Natural killer cell (primary cell): ENCODE results near the gene RXRA. TPM values are rescaled to one million over a fixed set of nuclear protein-coding genes. Genes with fewer than 3 reads are reported as not detected.

Source experiments
- ATAC-seq, 3 donors: fragments of 150-1000 bp in 2 of 3; fragments of 200-7000 bp in 1 of 3; cut with Tn5 transposase; 1 replicate in 1 of 3; 2 replicates in 2 of 3; pipeline ENCODE4 v1.10.0; 2021; ENCODE audit warnings: mild to moderate bottlenecking in 2 of 3, moderate library complexity in 2 of 3
- DNase-seq, 2 donors: peaks; one replicate each; pipeline versions ENCODE4 v3.0.0 to v3.0.0-alpha.2; 2013 to 2021; ENCODE audit warnings: mixed read lengths in 1 of 2
- H3K27ac ChIP-seq: one replicate; pipeline ENCODE4 v1.5.1; 2013; ENCODE audit warnings: mild to moderate bottlenecking, low read length
- H3K27me3 ChIP-seq: one replicate; pipeline ENCODE4 v1.6.1; 2013; ENCODE audit warnings: low read length; ENCODE audit not compliant: control insufficient read depth, insufficient read depth
- H3K36me3 ChIP-seq: one replicate; pipeline ENCODE4 v1.6.1; 2013; ENCODE audit warnings: low read length; ENCODE audit not compliant: control insufficient read depth, insufficient read depth
- H3K4me1 ChIP-seq: one replicate; pipeline ENCODE4 v1.6.1; 2013; ENCODE audit warnings: low read length; ENCODE audit not compliant: control insufficient read depth, insufficient read depth
- H3K4me3 ChIP-seq: one replicate; pipeline ENCODE4 v1.5.1; 2013; ENCODE audit warnings: low read length
- H3K9me3 ChIP-seq: one replicate; pipeline ENCODE4 v1.6.1; 2013; ENCODE audit warnings: low read length; ENCODE audit not compliant: control insufficient read depth, insufficient read depth
- H3K27ac Mint-ChIP-seq, 2 donors: one replicate each; pipeline ENCODE4 v1.8.0; 2022; ENCODE audit warnings: mild to moderate bottlenecking in 2 of 2, mixed read lengths in 2 of 2, moderate library complexity in 1 of 2
- H3K27me3 Mint-ChIP-seq, 2 donors: one replicate each; pipeline ENCODE4 v1.8.0; 2022; ENCODE audit warnings: low read depth in 2 of 2, mixed read lengths in 2 of 2
- H3K36me3 Mint-ChIP-seq: one replicate; pipeline ENCODE4 v1.8.0; 2022; ENCODE audit warnings: mixed read lengths
- H3K4me1 Mint-ChIP-seq, 2 donors: one replicate each; pipeline ENCODE4 v1.8.0; 2022; ENCODE audit warnings: mixed read lengths in 2 of 2
- H3K4me3 Mint-ChIP-seq: one replicate; pipeline ENCODE4 v1.8.0; 2022; ENCODE audit warnings: mild to moderate bottlenecking, moderate library complexity, mixed read lengths
- H3K9me3 Mint-ChIP-seq, 2 donors: one replicate each; pipeline ENCODE4 v1.8.0; 2022; ENCODE audit warnings: mixed read lengths in 2 of 2
- WGBS: methylation state at CpG from one replicate; pipeline ENCODE4 v1.1.7; 2013; ENCODE audit warnings: missing lambda C conversion rate; ENCODE audit not compliant: insufficient coverage; 5-methylcytosine and 5-hydroxymethylcytosine counted together
- intact Hi-C: fragments of 100-400 bp; cut with micrococcal nuclease; formaldehyde crosslinking; loops from one replicate; pipeline ENCODE4 v1.14.2; 2022
- total RNA-seq, 4 donors: library from RNA; stranded (reverse); fragments of 120-200 nt in 1 of 4; gene quantifications; one replicate each; pipeline versions ENCODE4 v1.2.3 to v1.2.4, GENCODE V29; 2013 to 2022
- TF ChIP-seq, protein P1 (sequence below): fragments of 200-600 bp; IDR thresholded peaks from one replicate; pipeline ENCODE4 v1.8.0; 2022; ENCODE audit warnings: antibody characterized with exemption

The RXRA gene
- total RNA-seq, 3 donors from 2014 or later (not counting 1 experiment from before 2014, with no cell fraction given) = 30.9 to 64.1 (median 42.2) TPM

DNA sequence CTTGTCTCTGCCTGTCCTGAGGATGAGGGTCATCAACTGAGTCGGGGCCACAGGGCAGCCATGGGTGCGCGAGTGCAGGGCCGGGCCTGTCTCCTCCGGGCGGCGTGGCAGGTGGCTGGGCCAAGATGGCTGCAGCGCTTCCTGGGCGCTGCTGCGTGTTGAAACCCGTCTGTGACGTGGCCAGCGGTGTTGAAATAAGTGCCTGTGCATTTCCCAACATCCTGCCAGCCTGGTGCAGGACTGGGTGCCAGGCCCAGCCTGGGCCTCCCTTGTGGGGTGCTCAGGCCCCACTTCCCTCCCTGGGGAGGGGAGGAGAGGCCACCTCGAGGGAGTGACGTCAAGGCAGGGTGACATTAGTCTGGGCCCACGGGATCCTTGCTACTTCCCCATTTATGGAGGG, 45.5 kb downstream of the RXRA start:
- no peaks in the 10 kb centered on the region for H3K27me3 Mint-ChIP-seq
- peak in 1 of 3 donors; percentile 54 for ATAC-seq
- no peak overlapping the region for H3K4me3 Mint-ChIP-seq
- Histone ChIP-seq H3K27ac (peak overlapping the region; percentile 67), H3K4me3 (no peak overlapping the region), H3K27me3 (no peaks in the 10 kb centered on the region), H3K36me3 (no peaks in the 10 kb centered on the region), H3K9me3 (no peaks in the 10 kb centered on the region), H3K4me1 (peaks cover 53% of the 10 kb centered on the region)
- TF ChIP-seq, protein P1, sequence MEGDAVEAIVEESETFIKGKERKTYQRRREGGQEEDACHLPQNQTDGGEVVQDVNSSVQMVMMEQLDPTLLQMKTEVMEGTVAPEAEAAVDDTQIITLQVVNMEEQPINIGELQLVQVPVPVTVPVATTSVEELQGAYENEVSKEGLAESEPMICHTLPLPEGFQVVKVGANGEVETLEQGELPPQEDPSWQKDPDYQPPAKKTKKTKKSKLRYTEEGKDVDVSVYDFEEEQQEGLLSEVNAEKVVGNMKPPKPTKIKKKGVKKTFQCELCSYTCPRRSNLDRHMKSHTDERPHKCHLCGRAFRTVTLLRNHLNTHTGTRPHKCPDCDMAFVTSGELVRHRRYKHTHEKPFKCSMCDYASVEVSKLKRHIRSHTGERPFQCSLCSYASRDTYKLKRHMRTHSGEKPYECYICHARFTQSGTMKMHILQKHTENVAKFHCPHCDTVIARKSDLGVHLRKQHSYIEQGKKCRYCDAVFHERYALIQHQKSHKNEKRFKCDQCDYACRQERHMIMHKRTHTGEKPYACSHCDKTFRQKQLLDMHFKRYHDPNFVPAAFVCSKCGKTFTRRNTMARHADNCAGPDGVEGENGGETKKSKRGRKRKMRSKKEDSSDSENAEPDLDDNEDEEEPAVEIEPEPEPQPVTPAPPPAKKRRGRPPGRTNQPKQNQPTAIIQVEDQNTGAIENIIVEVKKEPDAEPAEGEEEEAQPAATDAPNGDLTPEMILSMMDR = no peak
- H3K27ac Mint-ChIP-seq = peak overlapping the region in 1 of 2 donors; percentile 80
- WGBS = 83% methylated on average over 16 of the region's 16 CpGs
- intact Hi-C loops = no loop called here
- H3K36me3 Mint-ChIP-seq = no peaks in the 10 kb centered on the region
- H3K9me3 Mint-ChIP-seq = no peaks in the 10 kb centered on the region
- H3K4me1 Mint-ChIP-seq = peaks cover 18 to 43% of the 10 kb centered on the region in 2 donors
- DNase-seq = no peak

DNA sequence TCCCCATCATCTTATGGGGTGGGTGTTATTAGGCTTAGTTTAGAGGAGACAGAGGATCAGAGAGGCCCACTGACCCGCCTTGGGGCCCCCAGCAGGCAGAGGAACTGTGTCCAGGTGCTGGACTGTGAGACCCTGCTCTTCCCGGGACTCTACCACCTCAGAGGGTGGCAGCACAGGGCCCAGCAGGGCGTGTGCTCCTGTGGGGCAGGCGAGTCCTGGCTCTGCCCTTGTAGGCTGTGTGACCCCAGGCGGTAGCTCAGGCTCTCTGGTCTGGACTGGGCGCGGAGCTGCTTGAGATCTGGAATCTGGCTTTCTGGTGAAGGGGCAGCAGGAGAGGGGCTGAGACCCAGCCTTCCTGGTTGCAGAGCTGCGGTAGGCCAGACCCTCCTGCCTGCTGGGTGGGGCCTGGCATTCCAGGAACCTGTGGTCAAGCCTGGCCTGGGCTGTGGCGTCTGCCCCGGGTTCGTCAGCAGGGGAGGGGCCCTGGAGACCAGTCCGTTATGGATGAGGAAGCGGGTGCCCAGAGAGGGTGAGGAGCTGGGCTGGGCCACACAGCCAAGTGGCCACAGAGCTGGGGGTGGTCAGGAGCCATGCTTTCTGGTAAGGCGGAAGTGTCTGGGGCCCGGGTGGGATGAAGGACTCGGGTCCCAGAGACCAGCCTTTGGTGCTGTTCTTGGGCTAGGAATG, 46.5 kb downstream of the RXRA start:
- H3K27ac Mint-ChIP-seq = peak overlapping the region in 1 of 2 donors; percentile 80

DNA sequence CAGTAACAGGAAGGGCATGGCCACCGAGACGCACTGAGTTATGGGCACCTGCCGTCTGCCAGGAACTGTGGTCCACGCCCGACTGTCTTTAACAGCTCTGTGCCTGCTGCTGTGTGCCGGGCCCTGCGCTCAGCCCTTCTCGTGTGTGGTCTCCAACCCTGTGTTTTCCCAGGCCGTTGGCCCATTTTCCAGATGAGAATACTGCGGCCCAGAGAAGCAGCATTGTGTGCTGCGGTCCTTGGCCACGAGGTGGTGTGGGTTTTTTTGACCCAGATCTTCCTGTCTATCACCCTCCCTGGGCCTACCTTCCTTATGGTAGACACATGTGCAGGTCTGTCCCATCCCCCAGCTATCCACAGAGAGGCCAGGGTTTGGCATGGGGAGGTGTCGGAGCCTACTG, 47.0 kb downstream of the RXRA start:
- H3K27ac ChIP-seq = peak overlapping the region; percentile 67
- no peaks in the 10 kb centered on the region for H3K36me3 ChIP-seq
- no peaks in the 10 kb centered on the region for H3K9me3 ChIP-seq
- ATAC-seq (peak; percentile 54 to 77 (median 75)), DNase-seq (peak in 1 of 2 donors; percentile 61)
- H3K27me3 ChIP-seq = no peaks in the 10 kb centered on the region
- Mint-ChIP-seq H3K4me3 (no peak overlapping the region), H3K36me3 (no peaks in the 10 kb centered on the region), H3K27me3 (no peaks in the 10 kb centered on the region), H3K4me1 (peaks cover 18 to 47% of the 10 kb centered on the region in 2 donors), H3K9me3 (no peaks in the 10 kb centered on the region), H3K27ac (peak overlapping the region in 1 of 2 donors; percentile 80)
- intact Hi-C loops = no loop called here
- H3K4me3 ChIP-seq = no peak overlapping the region
- peaks cover 66% of the 10 kb centered on the region for H3K4me1 ChIP-seq
- 58% methylated on average over 11 of the region's 13 CpGs for WGBS
- TF ChIP-seq, protein P1 = peak; percentile 14

More for the DNA sequence above, 46.5 kb downstream of the RXRA start:
- Mint-ChIP-seq H3K9me3 (no peaks in the 10 kb centered on the region), H3K27me3 (no peaks in the 10 kb centered on the region), H3K4me3 (peak overlapping the region; percentile 25), H3K4me1 (peaks cover 18 to 46% of the 10 kb centered on the region in 2 donors), H3K36me3 (no peaks in the 10 kb centered on the region)
- WGBS = 81% methylated on average over 16 of the region's 16 CpGs
- Histone ChIP-seq H3K4me1 (peaks cover 60% of the 10 kb centered on the region), H3K36me3 (no peaks in the 10 kb centered on the region), H3K4me3 (no peak overlapping the region), H3K27ac (peak overlapping the region; percentile 67), H3K9me3 (no peaks in the 10 kb centered on the region), H3K27me3 (no peaks in the 10 kb centered on the region)
- DNase-seq (no peak), ATAC-seq (peak in 2 of 3 donors; percentile 12 to 43)
- TF ChIP-seq, protein P1 = no peak
- intact Hi-C loops = no loop called here
